ENCODE data around the gene TBCD.

- TF ChIP-seq CTCF (IDR thresholded peaks at IDR 0.05; ENCODE audit: low read depth, low read length), result no peak
- TF ChIP-seq EZH2phosphoT487 (IDR thresholded peaks at IDR 0.05; ENCODE audit: low read depth), result no peak
These were observed 131.0 kb downstream of the TBCD start for GRCh38 chr17:82882715-82883418.

All from OCI-LY3 (cell line).